ENCODE results near the gene CD1B. TPM values are rescaled to one million over a fixed set of nuclear protein-coding genes. Genes with fewer than 3 reads are reported as not detected.
"Not testable (repeated sequence)": the region's sequence is repeated elsewhere in the genome, so short reads cannot be mapped to it uniquely, and the experiment has no call there.

Gene CD1B
- total RNA-seq, result not detected

- DNase-seq, result no peak
Observed at GRCh38 chr1:158331481-158332150, at the start of gene CD1B. TSS of gene CD1B (minus strand) at chr1:158331531. CDS start at chr1:158331423, 108 bp downstream.

GRCh38 chr1:158374860-158375259, 43.5 kb upstream of the CD1B start:
- no peak for DNase-seq

- not testable (repeated sequence) for DNase-seq
Observed at GRCh38 chr1:158374101-158374500, 42.8 kb upstream of the CD1B start.

- DNase-seq, result no peak
Observed at GRCh38 chr1:158371188-158371953, 40.0 kb upstream of the CD1B start.

DNA sequence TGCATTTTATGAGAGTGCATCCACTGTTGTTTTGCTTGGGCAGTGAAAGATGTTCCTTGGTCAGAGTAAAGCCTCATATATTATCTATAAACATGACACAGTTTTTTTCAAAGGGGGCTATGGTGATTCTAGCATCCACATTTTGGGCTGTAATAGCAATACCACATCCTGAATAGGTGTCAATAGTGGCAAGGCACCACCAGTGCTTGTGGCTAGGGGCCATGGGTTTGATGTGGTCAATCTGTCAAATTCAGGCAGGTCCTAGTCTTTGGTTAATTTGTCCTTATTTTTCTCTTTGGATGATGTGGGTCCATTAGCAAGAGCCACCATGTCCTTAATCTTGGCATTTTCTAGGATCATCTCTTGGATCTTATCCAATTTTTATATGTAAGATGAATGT, 35.5 kb upstream of the CD1B start:
- DNase-seq, result no peak

GRCh38 chr1:158362941-158363340, 31.6 kb upstream of the CD1B start:
- DNase-seq, result no peak

- no peak for DNase-seq
Observed at GRCh38 chr1:158362482-158362881, 31.2 kb upstream of the CD1B start.

DNA sequence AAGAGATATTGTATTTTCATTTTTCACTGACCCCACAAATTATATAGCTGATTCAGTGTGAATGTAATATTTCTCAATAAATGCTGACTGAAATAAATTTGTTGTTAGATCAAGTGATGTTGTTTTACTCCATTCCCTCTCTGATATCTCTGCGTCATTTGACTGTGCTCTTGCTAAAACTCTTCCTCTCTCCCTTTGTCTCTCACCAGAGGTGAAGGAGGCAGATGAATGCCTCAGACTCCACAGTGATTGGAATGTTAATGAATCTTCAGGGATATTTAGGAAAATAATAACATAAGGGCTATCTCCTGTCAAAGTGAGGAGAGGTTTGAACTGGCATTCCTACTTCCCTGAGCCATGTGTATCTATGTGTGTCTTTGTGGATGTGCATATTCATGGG, 26.1 kb upstream of the CD1B start:
- DNase-seq, result no peak

DNA sequence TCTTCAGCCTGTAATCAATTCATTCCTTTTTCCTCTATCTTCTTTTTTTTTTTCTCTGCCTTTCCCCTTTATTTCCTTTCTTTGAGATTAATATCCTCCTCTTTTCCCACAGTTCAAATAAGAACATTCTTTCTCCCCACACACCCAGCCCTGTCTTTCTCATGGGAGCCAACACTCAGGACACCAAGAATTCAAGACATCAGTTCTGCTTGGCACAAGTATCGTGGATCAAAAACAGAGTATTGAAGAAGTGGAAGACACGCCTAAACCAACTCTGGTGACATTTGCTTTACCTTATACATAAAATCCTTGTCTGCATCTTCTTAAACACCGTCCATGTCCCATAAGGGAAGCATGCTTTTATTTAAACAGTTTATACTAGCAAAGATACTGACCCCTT, 25.3 kb upstream of the CD1B start:
- no peak for DNase-seq

- DNase-seq, result no peak
Observed at GRCh38 chr1:158355773-158356285, 24.5 kb upstream of the CD1B start.

DNA sequence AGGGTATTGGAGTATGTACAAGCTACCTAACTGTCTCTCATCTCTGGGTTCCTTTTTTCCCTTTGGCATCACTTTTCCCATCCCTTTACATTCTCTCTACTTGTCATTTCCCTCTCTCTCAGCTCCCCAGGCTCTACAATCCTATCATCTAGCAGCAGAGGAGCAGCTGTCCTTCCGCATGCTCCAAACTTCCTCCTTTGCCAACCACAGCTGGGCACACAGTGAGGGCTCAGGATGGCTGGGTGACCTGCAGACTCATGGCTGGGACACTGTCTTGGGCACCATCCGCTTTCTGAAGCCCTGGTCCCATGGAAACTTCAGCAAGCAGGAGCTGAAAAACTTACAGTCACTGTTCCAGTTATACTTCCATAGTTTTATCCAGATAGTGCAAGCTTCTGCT, 22.9 kb upstream of the CD1B start:
- DNase-seq, result no peak

DNA sequence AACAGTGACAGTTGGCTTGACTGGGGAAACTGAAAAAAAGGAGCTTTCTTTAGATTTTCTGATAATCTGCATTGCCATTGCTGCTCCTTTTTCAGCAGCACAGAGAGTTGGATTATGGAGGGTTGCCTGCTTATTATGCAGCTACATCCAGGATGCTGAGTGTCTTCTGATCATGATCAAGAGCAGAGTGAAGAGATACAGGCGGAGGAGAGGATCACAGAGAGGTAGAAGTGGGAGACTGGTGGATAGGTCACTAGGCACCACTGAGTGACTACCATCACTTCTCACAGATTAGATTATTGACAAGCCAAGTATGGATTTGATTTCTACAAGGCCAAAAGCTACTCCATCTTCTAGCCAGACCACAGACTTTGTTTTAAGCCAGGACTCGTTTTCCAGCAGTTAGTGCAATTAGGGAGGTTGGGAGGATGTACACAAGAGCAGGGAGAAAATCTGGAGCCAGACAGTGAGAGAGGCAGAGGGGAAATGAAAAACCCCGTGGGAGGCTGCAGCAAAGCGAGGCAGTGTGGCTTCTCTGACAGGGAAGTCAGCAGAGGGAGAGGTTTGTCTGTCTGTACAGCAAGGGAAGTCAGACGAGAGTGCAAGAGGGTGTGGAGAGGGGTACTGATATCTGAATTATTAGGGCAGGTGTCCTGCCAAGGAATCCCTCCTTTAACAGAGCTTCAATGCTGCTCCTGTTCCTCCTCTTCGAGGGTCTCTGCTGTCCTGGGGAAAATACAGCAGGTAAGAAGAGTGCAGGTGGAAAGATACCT, 22.2 kb upstream of the CD1B start, which contains the start of gene CD1E:
Gene CD1E, plus strand, starts transcription at position 592 of the 773 bp plus-strand sequence. Its CDS starts 95 bp downstream, at position 687.
- no peak for DNase-seq

DNA sequence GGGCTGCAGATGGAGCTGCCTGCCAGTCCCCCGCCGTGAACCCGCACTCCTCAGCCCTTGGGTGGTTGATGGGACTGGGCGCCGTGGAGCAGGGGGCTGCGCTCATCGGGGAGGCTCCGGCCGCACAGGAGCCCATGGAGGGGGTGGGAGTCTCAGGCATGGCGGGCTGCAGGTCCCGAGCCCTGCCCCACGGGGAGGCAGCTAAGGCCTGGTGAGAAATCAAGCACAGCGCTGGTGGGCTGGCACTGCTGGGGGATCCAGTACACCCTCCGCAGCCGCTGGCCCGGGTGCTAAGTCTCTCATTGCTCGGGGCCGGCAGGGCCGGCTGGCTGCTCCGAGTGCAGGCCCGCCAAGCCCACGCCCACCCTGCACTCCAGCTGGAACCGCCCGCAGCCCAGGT, 17.6 kb upstream of the CD1B start:
- DNase-seq, result not testable (repeated sequence)

GRCh38 chr1:158336413-158336812, 5.1 kb upstream of the CD1B start:
- not testable (repeated sequence) for DNase-seq

- no peak for DNase-seq
Observed at GRCh38 chr1:158335213-158335532, 3.8 kb upstream of the CD1B start.

- DNase-seq, result no peak
Observed at GRCh38 chr1:158334526-158335212, 3.3 kb upstream of the CD1B start.

GRCh38 chr1:158333405-158334155, 2.2 kb upstream of the CD1B start:
- DNase-seq, result no peak

DNA sequence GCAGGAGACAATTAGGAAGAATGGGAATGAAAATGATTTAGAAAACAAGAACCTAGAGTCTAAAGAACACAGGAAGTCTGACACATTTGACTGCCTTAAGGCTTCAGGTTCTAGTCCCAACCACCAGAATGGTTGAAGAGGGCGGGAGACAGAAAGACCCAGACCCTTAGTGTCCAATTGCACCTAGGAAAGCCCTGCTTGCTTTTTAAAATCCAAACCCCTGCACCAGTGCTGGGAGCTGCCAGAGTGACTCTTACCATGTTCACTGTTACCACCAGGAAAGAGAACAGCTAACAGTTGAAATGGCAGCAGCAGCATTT, 265 bp downstream of the CD1B start:
- DNase-seq, result no peak

GRCh38 chr1:158330391-158331105, 783 bp downstream of the CD1B start:
- DNase-seq, result no peak

GRCh38 chr1:158329733-158330132, 1.6 kb downstream of the CD1B start:
- DNase-seq, result no peak

- DNase-seq, result no peak
Observed at GRCh38 chr1:158329300-158329699, 2.0 kb downstream of the CD1B start.
